ENCODE data around the gene ZFR. TPM values are rescaled to one million over a fixed set of nuclear protein-coding genes. Genes with fewer than 3 reads are reported as not detected.
"Not testable (repeated sequence)": the region's sequence is repeated elsewhere in the genome, so short reads cannot be mapped to it uniquely, and the experiment has no call there.

Gene ZFR
- total RNA-seq, 1 donor from 2014 or later, result 77.1 TPM

- peaks cover 20% of the 10 kb centered on the region for H3K36me3 Mint-ChIP-seq (ENCODE audit: low read depth)
- H3K4me1 Mint-ChIP-seq (ENCODE audit: low read depth), result peaks cover 8% of the 10 kb centered on the region
- TF ChIP-seq CTCF (IDR thresholded peaks at IDR 0.05), result no peak
- H3K27me3 Mint-ChIP-seq (ENCODE audit: low read depth), result no peaks in the 10 kb centered on the region
- no peaks in the 10 kb centered on the region for H3K9me3 Mint-ChIP-seq (ENCODE audit: low read depth)
- no peak overlapping the region for H3K4me3 Mint-ChIP-seq (ENCODE audit: unreplicated experiment)
- DNase-seq (ENCODE audit: low spot score), result no peak
- no peak overlapping the region for H3K27ac Mint-ChIP-seq (ENCODE audit: unreplicated experiment)
Measured at GRCh38 chr5:32383065-32383464, 61.5 kb downstream of the ZFR start.

GRCh38 chr5:32379421-32379820, 65.1 kb downstream of the ZFR start:
- Mint-ChIP-seq H3K4me1 (ENCODE audit: low read depth) (peaks cover 7% of the 10 kb centered on the region), H3K9me3 (ENCODE audit: low read depth) (no peaks in the 10 kb centered on the region), H3K36me3 (ENCODE audit: low read depth) (peaks cover 19% of the 10 kb centered on the region), H3K27ac (ENCODE audit: unreplicated experiment) (no peak overlapping the region), H3K4me3 (ENCODE audit: unreplicated experiment) (no peak overlapping the region), H3K27me3 (ENCODE audit: low read depth) (no peaks in the 10 kb centered on the region)
- TF ChIP-seq CTCF (IDR thresholded peaks at IDR 0.05), result no peak
- no peak for DNase-seq (ENCODE audit: low spot score)

- Mint-ChIP-seq H3K27ac (ENCODE audit: unreplicated experiment) (no peak overlapping the region), H3K4me1 (ENCODE audit: low read depth) (peaks cover 6% of the 10 kb centered on the region), H3K4me3 (ENCODE audit: unreplicated experiment) (no peak overlapping the region), H3K27me3 (ENCODE audit: low read depth) (no peaks in the 10 kb centered on the region), H3K36me3 (ENCODE audit: low read depth) (peaks cover 19% of the 10 kb centered on the region), H3K9me3 (ENCODE audit: low read depth) (no peaks in the 10 kb centered on the region)
- DNase-seq (ENCODE audit: low spot score), result no peak
- no peak for TF ChIP-seq CTCF (IDR thresholded peaks at IDR 0.05)
Measured at GRCh38 chr5:32378966-32379365, 65.6 kb downstream of the ZFR start.

- Mint-ChIP-seq H3K27ac (ENCODE audit: unreplicated experiment) (peak overlapping the region; percentile 42), H3K27me3 (ENCODE audit: low read depth) (no peaks in the 10 kb centered on the region), H3K36me3 (ENCODE audit: low read depth) (peaks cover 25% of the 10 kb centered on the region), H3K4me3 (ENCODE audit: unreplicated experiment) (no peak overlapping the region), H3K4me1 (ENCODE audit: low read depth) (peaks cover 25% of the 10 kb centered on the region), H3K9me3 (ENCODE audit: low read depth) (no peaks in the 10 kb centered on the region)
- no peak for TF ChIP-seq CTCF (IDR thresholded peaks at IDR 0.05)
- no peak for DNase-seq (ENCODE audit: low spot score)
Measured at GRCh38 chr5:32369542-32370155, 74.9 kb downstream of the ZFR start.

GRCh38 chr5:32369032-32369431, 75.5 kb downstream of the ZFR start:
- no peak for DNase-seq (ENCODE audit: low spot score)
- no peak overlapping the region for H3K4me3 Mint-ChIP-seq (ENCODE audit: unreplicated experiment)
- no peak for TF ChIP-seq CTCF (IDR thresholded peaks at IDR 0.05)
- peaks cover 25% of the 10 kb centered on the region for H3K36me3 Mint-ChIP-seq (ENCODE audit: low read depth)
- H3K27me3 Mint-ChIP-seq (ENCODE audit: low read depth), result no peaks in the 10 kb centered on the region
- peak overlapping the region; percentile 0 for H3K27ac Mint-ChIP-seq (ENCODE audit: unreplicated experiment)
- no peaks in the 10 kb centered on the region for H3K9me3 Mint-ChIP-seq (ENCODE audit: low read depth)
- H3K4me1 Mint-ChIP-seq (ENCODE audit: low read depth), result peaks cover 25% of the 10 kb centered on the region

GRCh38 chr5:32367271-32367670, 77.3 kb downstream of the ZFR start:
- Mint-ChIP-seq H3K36me3 (ENCODE audit: low read depth) (peaks cover 23% of the 10 kb centered on the region), H3K4me1 (ENCODE audit: low read depth) (peaks cover 25% of the 10 kb centered on the region)
- H3K27me3 Mint-ChIP-seq (ENCODE audit: low read depth); DNase-seq (ENCODE audit: low spot score); H3K27ac Mint-ChIP-seq (ENCODE audit: unreplicated experiment); H3K9me3 Mint-ChIP-seq (ENCODE audit: low read depth); H3K4me3 Mint-ChIP-seq (ENCODE audit: unreplicated experiment): not testable (repeated sequence)

All from chondrocyte (in vitro differentiated cells).